NCI-H1105 (cell line): ENCODE measurements around the gene TCTN2.

ENCODE experiments used
- DNase-seq: peaks from one replicate; lab custom pipeline; 2025; lab: John Stamatoyannopoulos, UW

The TCTN2 gene

GRCh38 chr12:123686636-123687190, 15.8 kb downstream of the TCTN2 start:
- no peak for DNase-seq

GRCh38 chr12:123690191-123690840, 19.4 kb downstream of the TCTN2 start:
- DNase-seq: no peak

- peak; percentile 12 for DNase-seq
Measured at GRCh38 chr12:123696207-123696606, 25.3 kb downstream of the TCTN2 start.

GRCh38 chr12:123696646-123697045, 25.7 kb downstream of the TCTN2 start:
- DNase-seq: peak; percentile 55

GRCh38 chr12:123705935-123706334, 35.0 kb downstream of the TCTN2 start:
- DNase-seq: peak; percentile 7

- no peak for DNase-seq
Measured at GRCh38 chr12:123707466-123707865, 36.6 kb downstream of the TCTN2 start.

- DNase-seq: peak; percentile 28
Measured at GRCh38 chr12:123712780-123713319, 41.9 kb downstream of the TCTN2 start.

GRCh38 chr12:123713398-123713797, 42.5 kb downstream of the TCTN2 start:
- no peak for DNase-seq

- no peak for DNase-seq
Measured at GRCh38 chr12:123713823-123714585, 43.1 kb downstream of the TCTN2 start.

- DNase-seq: no peak
Measured at GRCh38 chr12:123715195-123715594, 44.3 kb downstream of the TCTN2 start.

GRCh38 chr12:123717350-123717749, 46.4 kb downstream of the TCTN2 start:
- DNase-seq: no peak

GRCh38 chr12:123720141-123720814, 49.4 kb downstream of the TCTN2 start:
- DNase-seq: no peak

GRCh38 chr12:123721245-123721644, 50.3 kb downstream of the TCTN2 start:
- DNase-seq: no peak

GRCh38 chr12:123723011-123723410, 52.1 kb downstream of the TCTN2 start:
- no peak for DNase-seq

- DNase-seq: no peak
Measured at GRCh38 chr12:123723765-123724164, 52.9 kb downstream of the TCTN2 start.

- DNase-seq: no peak
Measured at GRCh38 chr12:123726244-123726643, 55.3 kb downstream of the TCTN2 start.

GRCh38 chr12:123726962-123727361, 56.0 kb downstream of the TCTN2 start:
- no peak for DNase-seq

- DNase-seq: no peak
Measured at GRCh38 chr12:123727878-123728277, 57.0 kb downstream of the TCTN2 start.

- no peak for DNase-seq
Measured at GRCh38 chr12:123731596-123731995, 60.7 kb downstream of the TCTN2 start.

GRCh38 chr12:123732251-123732650, 61.3 kb downstream of the TCTN2 start:
- no peak for DNase-seq

- DNase-seq: no peak
Measured at GRCh38 chr12:123733229-123733628, 62.3 kb downstream of the TCTN2 start.

GRCh38 chr12:123734268-123734667, 63.4 kb downstream of the TCTN2 start:
- no peak for DNase-seq
